BE2C (cell line): ENCODE results near the gene MYOZ3.
A peak's percentile ranks its signal among the peaks of the same experiment; 100 is the strongest.

Experiments
- DNase-seq: peaks from one replicate; pipeline ENCODE4 v3.0.0-alpha.2; 2020
- H3K27me3 ChIP-seq: fragments of 250-450 bp; sonication (Bioruptor Pico); 2 replicates; pipeline ENCODE4 v1.5.1; 2020; ENCODE audit warnings: mild to moderate bottlenecking
- H3K36me3 ChIP-seq: fragments of 250-450 bp; sonication (Bioruptor Pico); 2 replicates; pipeline ENCODE4 v1.5.1; 2020; ENCODE audit warnings: mild to moderate bottlenecking
- H3K4me1 ChIP-seq: fragments of 250-450 bp; sonication (Bioruptor Pico); 2 replicates; pipeline ENCODE4 v1.5.1; 2020
- H3K4me3 ChIP-seq: 2 replicates; pipeline ENCODE4 v1.5.1; 2011; ENCODE audit warnings: low read depth, low read length
- H3K9me3 ChIP-seq: fragments of 250-450 bp; sonication (Bioruptor Pico); 2 replicates; pipeline ENCODE4 v1.5.1; 2020
- TF ChIP-seq, protein P1 (sequence below): IDR thresholded peaks from 2 replicates; pipeline ENCODE4 v1.5.1; 2012; ENCODE audit warnings: mild to moderate bottlenecking, low read depth, low read length

The MYOZ3 gene

DNA sequence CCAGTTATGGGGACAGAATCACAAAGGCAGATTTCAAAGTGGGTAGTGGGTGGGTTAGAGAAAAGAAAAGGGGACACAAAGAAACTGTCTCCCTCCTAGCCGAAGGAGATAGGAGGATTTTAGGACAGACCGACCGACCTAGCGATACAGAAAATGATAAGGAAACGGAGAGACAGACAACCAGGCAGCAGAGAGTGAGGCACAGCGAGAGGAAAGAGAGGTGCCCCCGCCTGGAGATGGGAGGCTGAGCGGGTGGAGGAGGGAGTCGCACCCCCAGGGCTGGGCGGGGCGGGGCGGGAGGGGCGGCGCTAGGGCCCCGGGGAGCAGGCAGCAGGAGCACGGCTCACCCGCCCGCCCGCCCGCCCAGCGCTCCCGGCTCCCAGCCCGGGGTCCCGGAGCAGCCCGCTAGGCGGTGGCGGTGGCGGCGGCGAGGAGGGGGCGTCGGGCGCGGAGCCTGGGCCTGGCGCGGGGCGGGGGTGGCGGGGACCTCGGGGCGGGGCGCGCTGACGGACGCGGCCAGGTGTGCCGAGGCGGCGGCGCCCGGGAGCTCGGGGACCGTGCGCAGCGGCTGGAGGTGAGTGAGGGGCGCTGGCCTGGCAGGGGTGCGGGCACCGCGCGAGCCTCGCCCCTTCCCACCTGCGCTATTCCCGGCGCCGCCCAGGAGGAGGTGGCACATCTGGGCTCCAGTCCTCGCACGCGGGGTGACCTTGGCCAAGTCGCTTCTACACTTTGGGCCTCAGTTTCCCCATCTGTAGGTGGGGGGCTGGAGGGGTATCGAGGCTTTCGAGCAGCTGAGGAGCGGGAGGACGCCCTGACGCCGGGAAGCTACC is 36.5 kb upstream of the MYOZ3 start:
- Histone ChIP-seq H3K9me3 (no peaks in the 10 kb centered on the region), H3K27me3 (no peaks in the 10 kb centered on the region), H3K4me3 (peak overlapping the region; percentile 65), H3K36me3 (no peaks in the 10 kb centered on the region), H3K4me1 (peaks cover 20% of the 10 kb centered on the region)
- TF ChIP-seq, protein P1, sequence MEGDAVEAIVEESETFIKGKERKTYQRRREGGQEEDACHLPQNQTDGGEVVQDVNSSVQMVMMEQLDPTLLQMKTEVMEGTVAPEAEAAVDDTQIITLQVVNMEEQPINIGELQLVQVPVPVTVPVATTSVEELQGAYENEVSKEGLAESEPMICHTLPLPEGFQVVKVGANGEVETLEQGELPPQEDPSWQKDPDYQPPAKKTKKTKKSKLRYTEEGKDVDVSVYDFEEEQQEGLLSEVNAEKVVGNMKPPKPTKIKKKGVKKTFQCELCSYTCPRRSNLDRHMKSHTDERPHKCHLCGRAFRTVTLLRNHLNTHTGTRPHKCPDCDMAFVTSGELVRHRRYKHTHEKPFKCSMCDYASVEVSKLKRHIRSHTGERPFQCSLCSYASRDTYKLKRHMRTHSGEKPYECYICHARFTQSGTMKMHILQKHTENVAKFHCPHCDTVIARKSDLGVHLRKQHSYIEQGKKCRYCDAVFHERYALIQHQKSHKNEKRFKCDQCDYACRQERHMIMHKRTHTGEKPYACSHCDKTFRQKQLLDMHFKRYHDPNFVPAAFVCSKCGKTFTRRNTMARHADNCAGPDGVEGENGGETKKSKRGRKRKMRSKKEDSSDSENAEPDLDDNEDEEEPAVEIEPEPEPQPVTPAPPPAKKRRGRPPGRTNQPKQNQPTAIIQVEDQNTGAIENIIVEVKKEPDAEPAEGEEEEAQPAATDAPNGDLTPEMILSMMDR, result no peak
- peak; percentile 47 for DNase-seq

DNA sequence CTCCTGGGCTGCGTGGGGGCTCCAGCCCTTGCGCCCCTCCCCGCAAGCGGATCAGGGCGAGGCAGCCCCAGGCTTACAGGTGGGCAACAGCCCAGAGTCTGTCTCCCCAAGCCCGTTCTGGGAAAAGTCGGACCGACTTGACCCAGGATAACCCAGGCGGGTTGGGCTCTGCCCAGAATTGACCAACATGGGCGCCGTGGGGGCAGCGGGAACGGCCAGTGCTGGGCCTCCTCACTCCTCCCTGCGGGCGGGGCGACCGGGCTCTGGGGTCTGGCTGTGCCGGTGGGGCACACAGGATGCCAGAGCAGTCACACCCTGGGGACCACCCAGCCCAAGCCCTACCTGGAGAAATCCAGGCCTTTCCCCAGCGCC is 35.9 kb upstream of the MYOZ3 start:
- no peak for DNase-seq
- Histone ChIP-seq H3K4me1 (peaks cover 17% of the 10 kb centered on the region), H3K9me3 (no peaks in the 10 kb centered on the region), H3K27me3 (no peaks in the 10 kb centered on the region), H3K36me3 (no peaks in the 10 kb centered on the region), H3K4me3 (peak overlapping the region; percentile 65)
- TF ChIP-seq, protein P1, result no peak

DNA sequence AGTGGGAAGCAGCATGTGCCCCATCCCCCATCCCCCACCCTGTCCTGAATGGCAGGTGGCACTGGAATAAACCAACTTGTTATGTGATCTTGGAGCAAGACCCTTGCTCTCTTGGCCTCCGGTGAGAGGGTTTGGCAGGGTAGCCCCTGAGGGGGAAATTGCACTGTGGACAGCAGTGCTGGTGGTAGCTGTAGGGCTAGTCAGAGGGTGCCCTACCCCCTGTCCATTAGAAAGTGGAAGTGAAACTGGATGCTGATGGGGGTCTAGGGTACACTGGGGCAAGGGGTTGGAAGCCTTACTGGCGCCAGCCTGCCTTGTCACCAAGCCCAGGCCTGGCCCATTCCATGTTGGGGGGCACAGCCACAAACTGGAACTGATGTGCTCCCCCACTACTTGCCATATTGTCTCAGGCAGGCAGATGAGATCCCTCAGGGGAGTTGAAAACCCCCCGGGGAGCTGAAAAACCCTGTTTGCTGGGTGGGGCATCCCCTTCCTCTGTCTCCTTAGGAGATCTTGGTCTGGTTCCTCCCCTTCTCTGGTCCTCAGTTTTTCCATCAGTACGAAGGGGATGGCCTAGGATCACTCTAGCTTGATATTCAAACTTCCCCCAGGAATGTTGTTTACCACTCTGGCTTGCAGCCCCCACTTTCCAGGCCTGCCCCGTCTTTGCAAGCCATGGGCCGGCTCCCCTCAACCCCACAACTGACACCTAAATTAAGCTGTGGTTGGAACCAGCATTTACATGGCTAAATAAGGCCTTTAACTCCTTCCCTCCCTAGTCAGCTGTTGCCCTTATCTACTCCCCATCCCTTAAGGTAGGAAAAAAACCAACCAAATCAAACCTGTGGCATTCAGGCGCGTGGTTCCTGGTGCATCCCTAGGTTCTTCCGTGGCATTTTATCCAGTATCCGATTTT is 35.0 kb upstream of the MYOZ3 start:
- Histone ChIP-seq H3K4me3 (no peak overlapping the region), H3K36me3 (no peaks in the 10 kb centered on the region), H3K27me3 (no peaks in the 10 kb centered on the region), H3K4me1 (peaks cover 17% of the 10 kb centered on the region), H3K9me3 (no peaks in the 10 kb centered on the region)
- TF ChIP-seq, protein P1, result no peak
- no peak for DNase-seq

DNA sequence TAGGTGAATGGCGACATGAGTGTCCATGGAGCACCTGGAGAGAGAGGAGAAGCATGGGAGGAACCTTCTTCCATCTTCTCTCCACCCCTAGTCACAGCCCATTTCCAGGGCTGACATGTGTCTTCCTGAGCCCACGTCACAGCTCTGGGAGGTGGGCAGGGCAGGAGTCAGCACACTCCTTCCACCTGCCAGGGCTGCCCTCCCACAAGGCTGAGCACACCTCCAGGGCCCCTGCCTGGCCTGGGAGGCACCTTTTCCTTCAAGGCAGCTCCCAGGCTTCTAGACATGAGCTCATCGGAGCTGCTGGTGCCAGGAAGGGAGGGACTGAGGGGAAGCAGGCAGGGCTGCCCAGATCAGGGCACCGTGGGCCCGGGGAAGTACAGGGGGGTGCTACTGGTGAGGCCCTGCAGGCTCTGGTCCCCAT is 34.2 kb upstream of the MYOZ3 start:
- no peak overlapping the region for H3K4me3 ChIP-seq
- TF ChIP-seq, protein P1, result no peak
- peaks cover 17% of the 10 kb centered on the region for H3K4me1 ChIP-seq
- no peaks in the 10 kb centered on the region for H3K27me3 ChIP-seq
- no peak for DNase-seq
- no peaks in the 10 kb centered on the region for H3K36me3 ChIP-seq
- no peaks in the 10 kb centered on the region for H3K9me3 ChIP-seq

DNA sequence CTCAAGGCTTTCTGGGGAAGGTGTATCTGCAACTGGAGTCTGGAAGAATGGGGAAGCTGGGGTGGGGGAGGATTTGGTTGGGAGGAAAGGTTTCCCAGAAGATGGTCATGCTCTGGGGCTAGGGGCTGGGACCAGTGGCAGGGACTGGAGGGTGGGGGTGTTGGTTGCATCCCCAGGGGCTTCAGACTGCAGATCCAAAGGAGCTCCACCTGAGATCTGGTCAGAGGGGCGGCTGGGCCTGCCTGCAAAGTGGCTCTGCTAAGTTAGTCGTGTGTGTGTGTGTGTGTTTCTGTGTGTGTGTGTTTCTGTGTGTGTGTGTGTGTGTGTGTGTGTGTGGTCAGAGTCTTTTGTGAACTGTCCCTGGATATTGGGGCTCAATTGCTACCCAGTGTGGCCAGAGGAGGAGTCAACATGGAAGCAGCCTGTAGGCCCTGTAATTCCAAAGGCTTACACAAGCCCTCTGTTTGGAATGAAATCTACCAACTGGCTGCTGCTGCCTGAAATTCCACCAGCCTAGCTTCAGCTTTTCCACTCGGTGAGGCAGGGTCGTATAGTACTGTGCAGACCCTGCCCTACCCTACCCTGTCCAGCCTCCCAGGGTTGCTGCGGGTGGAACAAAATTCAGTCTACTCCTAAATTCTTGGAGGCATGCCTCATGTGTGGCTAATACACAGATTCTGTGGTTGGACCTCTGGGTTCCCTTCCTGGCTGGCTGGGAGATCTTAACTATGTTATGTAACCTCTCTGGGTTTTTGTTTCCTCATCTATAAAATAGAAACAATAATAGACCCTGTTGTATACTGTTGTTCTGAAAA is 33.1 kb upstream of the MYOZ3 start:
- Histone ChIP-seq H3K36me3 (no peaks in the 10 kb centered on the region), H3K4me1 (peaks cover 13% of the 10 kb centered on the region), H3K9me3 (no peaks in the 10 kb centered on the region), H3K4me3 (no peak overlapping the region), H3K27me3 (no peaks in the 10 kb centered on the region)
- DNase-seq, result no peak
- TF ChIP-seq, protein P1, result no peak
